Endothelial cell of umbilical vein (primary cell): ENCODE results near the gene GPHA2.

Experiments
- CTCF ChIP-seq, 2 donors: IDR thresholded peaks; 1 replicate in 1 of 2; 2 replicates in 1 of 2; pipeline ENCODE4 v1.5.1; 2011; ENCODE audit warnings: low read length in 2 of 2, mild to moderate bottlenecking in 2 of 2, moderate library complexity in 2 of 2, control low read depth in 1 of 2, inconsistent platforms in 1 of 2, low read depth in 1 of 2; ENCODE audit not compliant: insufficient read depth in 1 of 2; ENCODE audit errors: extremely low read depth in 1 of 2
- EZH2 ChIP-seq: IDR thresholded peaks from 2 replicates; pipeline ENCODE4 v1.6.1; 2012; ENCODE audit warnings: borderline replicate concordance, low read depth, mild to moderate bottlenecking, moderate library complexity, low read length, inconsistent platforms; ENCODE audit not compliant: severe bottlenecking
- GATA2 ChIP-seq: IDR thresholded peaks from 2 replicates; pipeline ENCODE4 v1.7.0; 2011; ENCODE audit warnings: low read depth, mild to moderate bottlenecking, moderate library complexity, mixed read lengths, low read length; ENCODE audit not compliant: insufficient read length, insufficient read depth
- JUN ChIP-seq: IDR thresholded peaks from 2 replicates; pipeline ENCODE4 v1.6.1; 2011; ENCODE audit warnings: borderline replicate concordance, low read depth; ENCODE audit not compliant: insufficient read length, insufficient read depth
- MAX ChIP-seq: IDR thresholded peaks from 2 replicates; pipeline ENCODE4 v1.6.1; 2011; ENCODE audit not compliant: insufficient read depth, insufficient read length
- POLR2A ChIP-seq: IDR thresholded peaks from 2 replicates; pipeline ENCODE4 v1.6.1; 2012; ENCODE audit warnings: low read depth, mild to moderate bottlenecking, control low read depth, low read length
- POLR2AphosphoS5 ChIP-seq: IDR thresholded peaks from 2 replicates; pipeline ENCODE4 v1.6.1; 2012; ENCODE audit warnings: low read depth, mild to moderate bottlenecking, control low read depth, low read length, moderate library complexity; ENCODE audit not compliant: insufficient read depth

GRCh38 chr11:64893194-64894069 is 42.3 kb downstream of the GPHA2 start:
- TF ChIP-seq CTCF (IDR thresholded peaks at IDR 0.05; ENCODE audit: extremely low read depth in 1 of 2, insufficient read depth in 1 of 2, low read depth in 1 of 2, low read length in 2 of 2) (no peak), MAX (no peak), POLR2A (no peak), POLR2AphosphoS5 (no peak), EZH2 (no peak), JUN (no peak), GATA2 (no peak)
